HepG2 (cell line): ENCODE data around the gene TMUB1. TPM values are rescaled to one million over a fixed set of nuclear protein-coding genes. Genes with fewer than 3 reads are reported as not detected.

Source experiments
- ARID4A ChIP-seq: sonication (generic); formaldehyde crosslinking; IDR thresholded peaks from 2 replicates; pipeline ENCODE4 v1.5.0; 2020; ENCODE audit warnings: mild to moderate bottlenecking, missing genetic modification reagents, borderline replicate concordance
- ONECUT2 ChIP-seq: sonication (generic); formaldehyde crosslinking; IDR thresholded peaks from 2 replicates; pipeline ENCODE4 v1.4.0; 2020; ENCODE audit warnings: missing genetic modification reagents
- RERE ChIP-seq: IDR thresholded peaks from 2 replicates; pipeline ENCODE4 v1.6.1; 2016; ENCODE audit warnings: low read depth, missing genetic modification reagents, missing compliant biosample characterization
- SIX4 ChIP-seq: sonication (generic); formaldehyde crosslinking; IDR thresholded peaks from 2 replicates; pipeline ENCODE4 v1.4.0; 2020; ENCODE audit warnings: missing genetic modification reagents
- ZBTB10 ChIP-seq: sonication (generic); formaldehyde crosslinking; IDR thresholded peaks from 2 replicates; pipeline ENCODE4 v1.4.0; 2020; ENCODE audit warnings: missing genetic modification reagents, borderline replicate concordance
- ZFAT ChIP-seq: sonication (generic); formaldehyde crosslinking; conservative IDR thresholded peaks from 2 replicates; pipeline ENCODE4 v1.8.1; 2023; ENCODE audit warnings: missing genetic modification reagents, inconsistent platforms
- ZSCAN21 ChIP-seq: sonication (generic); formaldehyde crosslinking; IDR thresholded peaks from 2 replicates; pipeline ENCODE4 v1.8.0; 2022; ENCODE audit warnings: mild to moderate bottlenecking, missing genetic modification reagents, moderate library complexity, borderline replicate concordance
- polyA plus RNA-seq, 8 experiments: library from polyadenylated mRNA; depleted of rRNA in 3 of 8; stranded (reverse) in 7 of 8; unstranded in 1 of 8; fragments of >200 nt; fragmentation: Illumina TruSeq in 4 of 8; extraction: Trizol in 4 of 8; gene quantifications; 2 replicates each; pipeline versions ENCODE4 v1.2.1 to v1.2.3, GENCODE V29; 2011 to 2016; ENCODE audit warnings: low read depth in 4 of 8, missing spikeins in 1 of 8, mixed read lengths in 1 of 8; ENCODE audit not compliant: insufficient read depth in 1 of 8
- total RNA-seq, 5 experiments: library from RNA; depleted of rRNA; stranded (reverse); fragments of >200 nt; fragmentation: Illumina TruSeq; extraction: Trizol; gene quantifications; 2 replicates each; pipeline ENCODE4 v1.2.3, GENCODE V29; 2016; ENCODE audit warnings: low read depth in 1 of 5
- TF ChIP-seq, protein P1 (sequence below): sonication (generic); formaldehyde crosslinking; IDR thresholded peaks from 2 replicates; pipeline ENCODE4 v1.4.0; 2020; ENCODE audit warnings: missing genetic modification reagents, borderline replicate concordance

Gene TMUB1
- total and polyA plus RNA-seq, 2 of the 13 experiments (the other 11 are each of a cell fraction or from before 2014, with no cell fraction given), result 44.8 to 51.6 TPM

GRCh38 chr7:151038951-151039849 is 44.1 kb downstream of the TMUB1 start (continued):
- TF ChIP-seq ZBTB10 (CRISPR knock-in tag) (no peak), ONECUT2 (no peak), ZSCAN21 (CRISPR knock-in tag) (no peak), ZFAT (CRISPR knock-in tag) (no peak), RERE (CRISPR knock-in tag) (no peak), ARID4A (CRISPR knock-in tag) (no peak), SIX4 (CRISPR knock-in tag) (no peak)
- TF ChIP-seq, protein P1, sequence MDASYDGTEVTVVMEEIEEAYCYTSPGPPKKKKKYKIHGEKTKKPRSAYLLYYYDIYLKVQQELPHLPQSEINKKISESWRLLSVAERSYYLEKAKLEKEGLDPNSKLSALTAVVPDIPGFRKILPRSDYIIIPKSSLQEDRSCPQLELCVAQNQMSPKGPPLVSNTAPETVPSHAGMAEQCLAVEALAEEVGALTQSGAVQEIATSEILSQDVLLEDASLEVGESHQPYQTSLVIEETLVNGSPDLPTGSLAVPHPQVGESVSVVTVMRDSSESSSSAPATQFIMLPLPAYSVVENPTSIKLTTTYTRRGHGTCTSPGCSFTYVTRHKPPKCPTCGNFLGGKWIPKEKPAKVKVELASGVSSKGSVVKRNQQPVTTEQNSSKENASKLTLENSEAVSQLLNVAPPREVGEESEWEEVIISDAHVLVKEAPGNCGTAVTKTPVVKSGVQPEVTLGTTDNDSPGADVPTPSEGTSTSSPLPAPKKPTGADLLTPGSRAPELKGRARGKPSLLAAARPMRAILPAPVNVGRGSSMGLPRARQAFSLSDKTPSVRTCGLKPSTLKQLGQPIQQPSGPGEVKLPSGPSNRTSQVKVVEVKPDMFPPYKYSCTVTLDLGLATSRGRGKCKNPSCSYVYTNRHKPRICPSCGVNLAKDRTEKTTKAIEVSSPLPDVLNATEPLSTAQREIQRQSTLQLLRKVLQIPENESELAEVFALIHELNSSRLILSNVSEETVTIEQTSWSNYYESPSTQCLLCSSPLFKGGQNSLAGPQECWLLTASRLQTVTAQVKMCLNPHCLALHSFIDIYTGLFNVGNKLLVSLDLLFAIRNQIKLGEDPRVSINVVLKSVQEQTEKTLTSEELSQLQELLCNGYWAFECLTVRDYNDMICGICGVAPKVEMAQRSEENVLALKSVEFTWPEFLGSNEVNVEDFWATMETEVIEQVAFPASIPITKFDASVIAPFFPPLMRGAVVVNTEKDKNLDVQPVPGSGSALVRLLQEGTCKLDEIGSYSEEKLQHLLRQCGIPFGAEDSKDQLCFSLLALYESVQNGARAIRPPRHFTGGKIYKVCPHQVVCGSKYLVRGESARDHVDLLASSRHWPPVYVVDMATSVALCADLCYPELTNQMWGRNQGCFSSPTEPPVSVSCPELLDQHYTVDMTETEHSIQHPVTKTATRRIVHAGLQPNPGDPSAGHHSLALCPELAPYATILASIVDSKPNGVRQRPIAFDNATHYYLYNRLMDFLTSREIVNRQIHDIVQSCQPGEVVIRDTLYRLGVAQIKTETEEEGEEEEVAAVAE, result no peak
